ENCODE data around the gene PARM1.

Gene PARM1

DNA sequence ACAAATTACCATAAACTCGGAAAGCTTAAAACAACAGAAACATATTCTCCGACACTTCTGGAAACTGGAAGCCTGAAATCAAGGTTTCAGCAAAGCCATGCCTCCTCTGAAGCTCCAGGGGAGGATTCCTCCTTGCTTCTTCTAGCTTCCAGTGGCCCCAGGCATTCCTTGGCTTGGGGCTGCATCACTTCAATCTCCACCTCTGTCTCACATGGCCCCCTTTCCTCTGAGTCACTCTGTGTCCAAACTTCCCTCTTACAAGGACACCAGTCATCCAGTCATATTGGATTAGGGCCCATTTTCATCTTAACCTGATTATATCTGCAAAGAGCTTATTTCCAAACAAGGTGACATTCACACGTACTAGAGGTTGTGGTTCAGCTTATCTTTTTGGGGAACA lies 17.3 kb downstream of the PARM1 start:
- H3K4me3 Mint-ChIP-seq: no peak overlapping the region
- no peaks in the 10 kb centered on the region for H3K27me3 Mint-ChIP-seq (ENCODE audit: low read depth)
- TF ChIP-seq, protein P1, sequence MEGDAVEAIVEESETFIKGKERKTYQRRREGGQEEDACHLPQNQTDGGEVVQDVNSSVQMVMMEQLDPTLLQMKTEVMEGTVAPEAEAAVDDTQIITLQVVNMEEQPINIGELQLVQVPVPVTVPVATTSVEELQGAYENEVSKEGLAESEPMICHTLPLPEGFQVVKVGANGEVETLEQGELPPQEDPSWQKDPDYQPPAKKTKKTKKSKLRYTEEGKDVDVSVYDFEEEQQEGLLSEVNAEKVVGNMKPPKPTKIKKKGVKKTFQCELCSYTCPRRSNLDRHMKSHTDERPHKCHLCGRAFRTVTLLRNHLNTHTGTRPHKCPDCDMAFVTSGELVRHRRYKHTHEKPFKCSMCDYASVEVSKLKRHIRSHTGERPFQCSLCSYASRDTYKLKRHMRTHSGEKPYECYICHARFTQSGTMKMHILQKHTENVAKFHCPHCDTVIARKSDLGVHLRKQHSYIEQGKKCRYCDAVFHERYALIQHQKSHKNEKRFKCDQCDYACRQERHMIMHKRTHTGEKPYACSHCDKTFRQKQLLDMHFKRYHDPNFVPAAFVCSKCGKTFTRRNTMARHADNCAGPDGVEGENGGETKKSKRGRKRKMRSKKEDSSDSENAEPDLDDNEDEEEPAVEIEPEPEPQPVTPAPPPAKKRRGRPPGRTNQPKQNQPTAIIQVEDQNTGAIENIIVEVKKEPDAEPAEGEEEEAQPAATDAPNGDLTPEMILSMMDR (IDR thresholded peaks at IDR 0.05; ENCODE audit: unreplicated experiment in 3 of 3): no peak
- H3K27ac Mint-ChIP-seq: peak overlapping the region in 1 of 3 experiments; percentile 14
- peaks cover 5% of the 10 kb centered on the region for H3K36me3 Mint-ChIP-seq (ENCODE audit: low read depth)
- peaks cover 27% of the 10 kb centered on the region for H3K4me1 Mint-ChIP-seq
- peaks cover 3% of the 10 kb centered on the region for H3K9me3 Mint-ChIP-seq

DNA sequence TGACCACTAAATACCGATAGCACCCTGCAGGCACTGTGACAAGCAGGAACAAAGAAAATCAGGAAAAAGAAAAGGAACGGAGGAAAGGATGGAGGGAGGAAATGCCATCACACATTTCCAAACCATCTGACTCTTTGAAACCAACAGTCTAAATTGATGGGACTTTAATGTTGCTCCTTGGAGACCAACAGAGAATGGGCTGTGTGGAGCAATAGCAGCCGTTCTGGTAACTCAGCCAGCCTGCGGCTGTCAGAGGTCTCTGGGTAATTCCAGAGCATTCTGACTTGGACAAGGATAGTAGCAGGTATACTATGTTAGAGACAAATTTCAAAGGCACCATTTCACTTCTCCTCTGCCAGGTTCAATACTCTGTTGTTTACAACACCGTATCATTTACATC lies 18.0 kb downstream of the PARM1 start:
- Mint-ChIP-seq H3K4me3 (no peak overlapping the region), H3K27ac (no peak overlapping the region), H3K9me3 (peaks cover 3% of the 10 kb centered on the region), H3K4me1 (peaks cover 27% of the 10 kb centered on the region), H3K36me3 (ENCODE audit: low read depth) (peaks cover 5% of the 10 kb centered on the region), H3K27me3 (ENCODE audit: low read depth) (no peaks in the 10 kb centered on the region)
- TF ChIP-seq, protein P1 (IDR thresholded peaks at IDR 0.05; ENCODE audit: unreplicated experiment in 3 of 3): no peak

DNA sequence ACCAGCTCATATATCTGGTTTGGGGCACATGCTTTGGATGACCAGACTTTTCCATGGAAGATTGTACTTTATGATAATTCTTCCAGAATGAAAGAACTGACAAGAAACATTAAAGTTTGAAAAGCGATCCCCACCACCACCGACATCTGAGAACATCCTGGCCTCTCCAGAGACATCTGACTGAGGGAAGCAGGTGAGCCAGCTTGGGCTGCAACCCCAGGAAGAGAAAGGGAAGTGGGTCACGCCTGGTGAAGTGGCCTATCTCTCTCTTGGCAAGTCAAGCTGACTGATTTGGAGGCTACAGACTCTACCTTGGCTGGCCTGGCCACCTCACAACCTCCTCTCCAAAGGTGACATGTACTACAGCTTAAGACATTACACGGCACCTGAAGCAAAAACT lies 20.7 kb downstream of the PARM1 start:
- Mint-ChIP-seq H3K4me1 (peaks cover 14% of the 10 kb centered on the region), H3K27me3 (ENCODE audit: low read depth) (no peaks in the 10 kb centered on the region), H3K9me3 (peaks cover 3% of the 10 kb centered on the region), H3K27ac (peak overlapping the region in 2 of 3 experiments; percentile 22 to 41), H3K36me3 (ENCODE audit: low read depth) (no peaks in the 10 kb centered on the region), H3K4me3 (peak overlapping the region in 1 of 3 experiments; percentile 17)
- TF ChIP-seq, protein P1 (IDR thresholded peaks at IDR 0.05; ENCODE audit: unreplicated experiment in 3 of 3): no peak

DNA sequence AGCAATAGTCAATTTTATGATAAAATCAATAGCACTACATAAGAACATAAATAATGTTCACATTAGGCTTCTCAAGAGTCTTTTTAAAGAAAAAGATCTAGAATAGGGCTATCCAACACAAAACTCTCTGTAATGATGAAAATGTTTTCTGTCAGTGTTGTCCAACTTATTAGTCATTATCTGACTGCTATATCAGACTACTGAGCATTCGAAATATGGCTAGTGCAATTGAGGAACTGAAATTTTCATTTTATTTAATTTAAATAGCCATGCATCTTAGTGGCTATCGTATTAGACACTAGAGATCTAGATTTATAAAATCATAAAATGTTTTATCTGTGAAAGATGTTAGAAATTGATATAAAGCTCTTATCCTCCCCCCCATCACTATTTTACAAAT lies 26.0 kb downstream of the PARM1 start:
- Mint-ChIP-seq H3K36me3 (ENCODE audit: low read depth) (peaks cover 19% of the 10 kb centered on the region), H3K4me3 (no peak overlapping the region), H3K27me3 (ENCODE audit: low read depth) (no peaks in the 10 kb centered on the region), H3K9me3 (peaks cover 24% of the 10 kb centered on the region), H3K4me1 (peaks cover 1% of the 10 kb centered on the region), H3K27ac (no peak overlapping the region)
- TF ChIP-seq, protein P1 (IDR thresholded peaks at IDR 0.05; ENCODE audit: unreplicated experiment in 3 of 3): no peak

DNA sequence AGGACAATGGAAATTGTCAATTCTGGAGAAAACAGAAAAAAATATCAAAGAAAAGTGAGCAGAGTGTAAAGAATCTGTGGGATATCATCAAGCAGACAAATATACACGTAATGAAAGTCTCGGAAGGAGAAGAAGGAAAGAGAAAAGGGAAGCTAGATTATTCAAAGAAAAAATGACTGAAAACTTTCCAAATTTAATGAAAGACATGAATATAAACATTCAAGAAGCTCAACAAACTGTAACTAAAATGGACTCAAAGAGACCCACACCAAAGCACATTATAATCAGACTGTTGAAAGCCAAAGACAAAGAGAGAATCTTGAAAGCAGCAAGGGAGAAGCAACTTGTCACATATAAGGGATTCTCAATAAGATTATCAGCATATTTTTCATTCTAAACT lies 28.3 kb downstream of the PARM1 start:
- Mint-ChIP-seq H3K9me3 (peaks cover 24% of the 10 kb centered on the region), H3K27me3 (ENCODE audit: low read depth) (no peaks in the 10 kb centered on the region), H3K4me1 (peaks cover 2% of the 10 kb centered on the region), H3K36me3 (ENCODE audit: low read depth) (peaks cover 19% of the 10 kb centered on the region), H3K27ac (no peak overlapping the region), H3K4me3 (no peak overlapping the region)
- TF ChIP-seq, protein P1 (IDR thresholded peaks at IDR 0.05; ENCODE audit: unreplicated experiment in 3 of 3): no peak

DNA sequence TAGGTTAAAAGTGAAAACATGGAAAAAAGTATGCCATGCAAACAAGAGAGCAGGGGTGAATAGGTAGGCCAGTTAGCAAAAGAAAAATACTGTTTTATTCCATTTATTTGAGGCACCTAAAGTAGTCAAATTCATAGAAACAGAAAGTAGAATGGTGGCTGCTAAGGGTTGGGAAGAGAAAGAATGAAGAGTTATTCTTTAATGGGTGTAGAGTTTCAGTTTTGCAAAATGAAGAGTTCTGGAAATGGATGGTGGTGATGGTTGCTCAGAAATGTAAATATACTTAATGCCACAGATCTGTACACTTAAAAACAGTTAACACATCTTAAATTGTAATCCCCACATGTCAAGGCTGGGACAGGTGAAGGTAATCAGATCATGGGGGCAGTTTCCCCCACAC lies 29.7 kb downstream of the PARM1 start:
- H3K9me3 Mint-ChIP-seq: peaks cover 24% of the 10 kb centered on the region
- H3K4me1 Mint-ChIP-seq: peaks cover 16% of the 10 kb centered on the region
- peaks cover 19% of the 10 kb centered on the region for H3K36me3 Mint-ChIP-seq (ENCODE audit: low read depth)
- H3K27me3 Mint-ChIP-seq (ENCODE audit: low read depth): no peaks in the 10 kb centered on the region
- TF ChIP-seq, protein P1 (IDR thresholded peaks at IDR 0.05; ENCODE audit: unreplicated experiment in 3 of 3): no peak
- H3K4me3 Mint-ChIP-seq: no peak overlapping the region
- no peak overlapping the region for H3K27ac Mint-ChIP-seq
